COLO668 (cell line): Measurements from ENCODE around the gene ANKRD13C.

ENCODE experiments used
- DNase-seq: peaks from one replicate; lab custom pipeline; 2025; ENCODE audit not compliant: unreplicated experiment; lab: John Stamatoyannopoulos, UW

The ANKRD13C gene

GRCh38 chr1:70221238-70222121 lies 133.0 kb downstream of the ANKRD13C start, which contains the start of gene SRSF11:
Gene SRSF11 (plus strand): TSS chr1:70221380. CDS start chr1:70221637, 257 bp downstream.
- peak; percentile 99 for DNase-seq

- no peak for DNase-seq
These were observed 133.8 kb downstream of the ANKRD13C start for GRCh38 chr1:70220517-70221237.

- no peak for DNase-seq
These were observed 134.5 kb downstream of the ANKRD13C start for GRCh38 chr1:70220015-70220414.

GRCh38 chr1:70211541-70211940 lies 143.0 kb downstream of the ANKRD13C start:
- no peak for DNase-seq

GRCh38 chr1:70210820-70211219 lies 143.7 kb downstream of the ANKRD13C start:
- no peak for DNase-seq
